Naive thymus-derived CD8-positive, alpha-beta T cell (primary cell): ENCODE measurements around the gene BRD7. TPM values are rescaled to one million over a fixed set of nuclear protein-coding genes. Genes with fewer than 3 reads are reported as not detected.
"Not testable (repeated sequence)": the region's sequence is repeated elsewhere in the genome, so short reads cannot be mapped to it uniquely, and the experiment has no call there.

Experiments used
- ATAC-seq, 2 donors: fragments of 150-1000 bp; cut with Tn5 transposase in 1 of 2; sonication (Bioruptor Pico), chemical (Tn5 transposase) in 1 of 2; 1 replicate in 1 of 2; 2 replicates in 1 of 2; pipeline ENCODE4 v1.10.0; 2021; ENCODE audit warnings: mild to moderate bottlenecking in 2 of 2, moderate library complexity in 2 of 2
- POLR2A ChIA-PET: fragments of 350-600 bp; sonication (Branson Sonifier 250); formaldehyde crosslinking; loops from one replicate; lab custom pipeline; 2021; ENCODE audit warnings: antibody characterized with exemption; lab: Charles Lee
- DNase-seq, 10 donors: peaks; one replicate each; pipeline versions ENCODE4 v3.0.0 to v3.0.0-alpha.2; 2020 to 2022
- H3K27ac Mint-ChIP-seq, 10 donors: one replicate each; pipeline ENCODE4 v1.8.0; 2020 to 2022; ENCODE audit warnings: mild to moderate bottlenecking in 10 of 10, mixed read lengths in 10 of 10, moderate library complexity in 4 of 10, inconsistent platforms in 1 of 10
- H3K27me3 Mint-ChIP-seq, 5 donors: one replicate each; pipeline ENCODE4 v1.8.0; 2021 to 2022; ENCODE audit warnings: mixed read lengths in 5 of 5
- H3K36me3 Mint-ChIP-seq, 3 donors: one replicate each; pipeline ENCODE4 v1.8.0; 2020 to 2022; ENCODE audit warnings: mixed read lengths in 3 of 3, mild to moderate bottlenecking in 2 of 3, inconsistent platforms in 1 of 3
- H3K4me1 Mint-ChIP-seq, 4 donors: one replicate each; pipeline ENCODE4 v1.8.0; 2021 to 2022; ENCODE audit warnings: mixed read lengths in 4 of 4
- H3K4me3 Mint-ChIP-seq, 10 donors: one replicate each; pipeline ENCODE4 v1.8.0; 2020 to 2022; ENCODE audit warnings: mild to moderate bottlenecking in 10 of 10, mixed read lengths in 10 of 10, moderate library complexity in 6 of 10, inconsistent platforms in 1 of 10
- H3K9me3 Mint-ChIP-seq, 9 donors: one replicate each; pipeline ENCODE4 v1.8.0; 2020 to 2022; ENCODE audit warnings: mixed read lengths in 9 of 9, mild to moderate bottlenecking in 3 of 9, inconsistent platforms in 1 of 9, moderate library complexity in 1 of 9
- polyA plus RNA-seq, 3 donors: library from polyadenylated mRNA; unstranded; fragments of 300-500 nt; fragmentation: Illumina TruSeq; gene quantifications; one replicate each; pipeline ENCODE4 v1.2.3, GENCODE V29; 2021
- total RNA-seq, 8 experiments: library from RNA in 2 of 8; stranded (reverse) in 2 of 8; gene quantifications; one replicate each; pipeline ENCODE4 v1.2.3 and lab custom pipeline; 2021 to 2026

The BRD7 gene
- total and polyA plus RNA-seq, 5 experiments from 2014 or later = 42.5 to 82.8 (median 62.6) TPM

DNA sequence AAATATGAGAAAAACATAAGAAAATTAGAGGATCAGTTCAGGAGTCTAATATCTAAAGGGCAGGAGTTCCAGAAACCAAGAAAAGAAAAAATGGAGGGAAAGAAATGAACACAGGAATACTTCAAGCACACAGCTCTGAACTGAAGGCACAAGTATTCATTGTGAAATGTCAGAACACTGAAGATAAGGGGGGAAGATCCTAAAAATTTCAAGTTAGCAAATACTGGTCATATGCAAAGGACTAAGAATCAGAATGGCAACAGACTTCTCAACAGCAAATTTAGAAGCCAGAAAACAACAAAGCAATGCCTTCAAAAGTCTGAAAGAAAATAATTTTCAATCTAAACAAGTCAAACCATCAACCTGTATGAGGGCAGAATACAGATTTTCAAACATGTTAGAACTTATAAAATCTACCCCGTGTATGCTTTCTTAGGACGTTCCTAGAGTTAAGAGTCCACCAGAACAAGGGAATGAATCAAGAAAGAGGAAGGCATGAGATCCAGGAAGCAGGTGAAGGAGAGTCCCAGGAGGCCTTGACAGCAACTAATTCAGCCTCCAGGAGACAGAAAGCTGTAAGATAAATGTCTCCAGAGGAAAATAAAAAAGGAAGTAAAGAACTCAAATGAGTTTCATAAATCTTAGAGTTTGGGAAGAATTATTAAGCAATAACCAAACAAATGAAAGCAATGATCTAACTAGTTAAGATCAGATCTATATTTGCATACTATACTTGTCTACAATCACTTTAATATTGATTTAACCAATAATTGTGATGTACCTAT, 2.8 kb downstream of the BRD7 start:
- Mint-ChIP-seq H3K36me3 (peaks cover 0 to 52% (median 3%) of the 10 kb centered on the region in 3 donors), H3K4me1 (peaks cover 38 to 77% (median 70%) of the 10 kb centered on the region in 4 donors), H3K4me3 (peak overlapping the region in 9 of 10 donors; percentile 20 to 94 (median 51)), H3K9me3 (no peaks in the 10 kb centered on the region), H3K27ac (peak overlapping the region in 9 of 10 donors; percentile 1 to 90 (median 30)), H3K27me3 (no peaks in the 10 kb centered on the region)
- DNase-seq (no peak), ATAC-seq (no peak)
- POLR2A ChIA-PET = interaction anchor here (0.6 to 0.7 kb wide), 2 partner anchors 183 to 269 kb away, joined by 4 to 5 read pairs; no protein-coding TSS in a partner anchor

DNA sequence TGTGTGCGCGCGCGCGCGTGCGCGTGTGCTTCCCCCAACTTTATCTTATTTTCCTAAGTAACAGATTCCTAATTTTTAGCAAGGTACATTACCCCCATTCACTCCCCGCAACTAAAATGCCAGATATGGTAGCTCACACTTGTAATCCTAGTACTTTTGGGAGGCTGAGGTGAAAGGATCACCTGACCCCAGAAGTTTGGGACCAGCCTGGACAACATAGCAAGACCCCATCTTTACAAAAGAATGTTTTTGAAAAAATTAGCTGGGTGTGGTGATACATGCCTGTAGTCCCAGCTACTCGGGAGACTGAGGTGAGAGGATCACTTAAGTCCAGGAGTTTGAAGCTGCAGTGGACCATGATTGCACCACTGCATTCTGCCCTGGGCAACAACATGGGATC, 5.1 kb downstream of the BRD7 start:
- no peak for ATAC-seq
- no peaks in the 10 kb centered on the region for H3K9me3 Mint-ChIP-seq
- POLR2A ChIA-PET = interaction anchor here (0.6 to 0.7 kb wide), 2 partner anchors 12 to 399 kb away, joined by 3 to 4 read pairs; no protein-coding TSS in a partner anchor
- peaks cover 35 to 80% (median 73%) of the 10 kb centered on the region in 4 donors for H3K4me1 Mint-ChIP-seq
- H3K4me3 Mint-ChIP-seq = no peak overlapping the region
- no peak for DNase-seq
- peaks cover 0 to 73% (median 3%) of the 10 kb centered on the region in 3 donors for H3K36me3 Mint-ChIP-seq
- H3K27ac Mint-ChIP-seq = peak overlapping the region in 1 of 10 donors; percentile 51
- H3K27me3 Mint-ChIP-seq = no peaks in the 10 kb centered on the region

- Mint-ChIP-seq H3K4me3 (no peak overlapping the region), H3K9me3 (no peaks in the 10 kb centered on the region), H3K27ac (peak overlapping the region in 9 of 10 donors; percentile 15 to 91 (median 60)), H3K4me1 (peaks cover 24 to 60% (median 54%) of the 10 kb centered on the region in 4 donors), H3K27me3 (no peaks in the 10 kb centered on the region), H3K36me3 (peaks cover 0 to 78% (median 0%) of the 10 kb centered on the region in 3 donors)
- POLR2A ChIA-PET = no interaction called here
- DNase-seq (no peak), ATAC-seq (no peak)
Measured at GRCh38 chr16:50360779-50361178, 8.0 kb downstream of the BRD7 start.

DNA sequence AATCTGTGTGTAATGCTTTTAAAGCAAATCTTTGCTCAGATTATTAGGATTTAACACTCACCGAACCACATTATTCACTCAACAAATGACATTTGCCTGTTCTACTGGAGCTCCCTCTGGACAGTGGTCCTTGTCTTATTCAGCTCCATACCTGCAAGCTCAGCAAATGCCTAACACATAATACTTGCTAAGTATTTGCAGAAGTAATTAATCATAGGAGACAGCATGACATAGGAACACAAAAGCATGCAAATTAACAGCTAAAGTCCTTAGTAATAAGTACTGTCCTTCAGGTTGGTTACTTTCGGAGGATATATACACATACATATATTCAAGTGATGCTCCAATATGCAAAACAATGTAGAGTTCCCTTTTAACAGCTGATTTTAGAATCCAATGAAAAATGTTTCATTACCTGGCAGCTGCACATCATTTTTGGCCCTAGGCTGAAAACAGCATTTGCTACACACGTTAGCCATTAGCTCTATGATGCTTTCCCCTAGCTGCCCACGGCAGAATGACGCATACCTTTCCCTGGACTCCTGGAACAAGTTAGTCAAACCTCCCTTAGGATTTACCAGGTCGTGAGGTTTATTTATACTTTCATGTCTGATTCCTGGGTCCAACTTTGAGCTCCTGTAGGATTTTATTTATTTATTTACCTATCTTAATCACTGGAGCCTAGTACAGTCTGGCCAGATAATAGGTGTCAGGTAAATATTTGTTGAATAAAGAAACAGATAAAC, 8.6 kb downstream of the BRD7 start:
- ATAC-seq = no peak
- peak overlapping the region in 9 of 10 donors; percentile 43 to 91 (median 70) for H3K27ac Mint-ChIP-seq
- no peaks in the 10 kb centered on the region for H3K9me3 Mint-ChIP-seq
- no peak overlapping the region for H3K4me3 Mint-ChIP-seq
- no peaks in the 10 kb centered on the region for H3K27me3 Mint-ChIP-seq
- H3K36me3 Mint-ChIP-seq = peaks cover 0 to 73% (median 0%) of the 10 kb centered on the region in 3 donors
- H3K4me1 Mint-ChIP-seq = peaks cover 21 to 55% (median 48%) of the 10 kb centered on the region in 4 donors
- no peak for DNase-seq
- POLR2A ChIA-PET = no interaction called here

- no peak overlapping the region for H3K4me3 Mint-ChIP-seq
- no peaks in the 10 kb centered on the region for H3K27me3 Mint-ChIP-seq
- no peaks in the 10 kb centered on the region for H3K9me3 Mint-ChIP-seq
- POLR2A ChIA-PET = no interaction called here
- ATAC-seq = no peak
- peaks cover 19 to 52% (median 42%) of the 10 kb centered on the region in 4 donors for H3K4me1 Mint-ChIP-seq
- peaks cover 0 to 70% (median 1%) of the 10 kb centered on the region in 3 donors for H3K36me3 Mint-ChIP-seq
- peak overlapping the region in 9 of 10 donors; percentile 43 to 90 (median 74) for H3K27ac Mint-ChIP-seq
- DNase-seq = no peak
Measured at GRCh38 chr16:50359626-50360025, 9.2 kb downstream of the BRD7 start.

DNA sequence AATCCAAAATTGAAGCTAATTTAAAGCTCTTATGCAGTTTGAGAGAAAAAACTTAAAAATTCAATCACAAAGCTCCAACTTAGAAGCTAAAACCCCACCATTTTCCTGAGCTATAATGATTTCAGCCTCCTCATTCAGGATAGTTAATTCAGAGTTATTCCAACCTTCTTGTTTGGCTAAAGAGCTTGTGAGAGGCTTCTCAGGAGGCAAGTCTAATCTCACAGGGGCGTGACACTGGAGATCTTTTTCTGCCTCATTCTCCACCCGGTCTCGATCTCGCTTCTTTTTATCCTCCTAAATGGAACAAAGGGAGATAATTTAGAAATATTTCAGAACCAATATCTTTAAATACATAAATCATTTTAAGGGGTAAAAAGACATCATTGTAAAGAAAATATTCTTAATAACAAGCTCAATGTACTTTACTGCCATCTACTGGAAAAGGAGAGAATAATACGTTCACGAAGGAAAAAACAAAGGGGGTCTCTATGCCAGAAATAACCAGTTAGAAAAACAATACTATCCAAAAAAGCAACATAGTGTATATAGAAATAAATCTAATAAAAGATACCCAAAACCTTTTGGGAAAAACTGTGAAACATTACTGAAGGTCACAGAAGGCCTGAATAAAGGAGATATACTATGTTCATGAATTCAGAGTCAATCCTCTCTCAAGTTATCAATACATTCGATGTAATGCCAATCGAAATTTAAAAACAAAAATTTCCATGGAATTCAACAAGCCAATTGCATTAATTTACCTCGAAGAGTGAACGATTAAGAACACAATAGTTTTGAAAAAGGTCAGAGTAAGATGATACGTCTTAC, 13.9 kb downstream of the BRD7 start:
- Mint-ChIP-seq H3K36me3 (peaks cover 5 to 73% (median 19%) of the 10 kb centered on the region in 3 donors), H3K27me3 (no peaks in the 10 kb centered on the region), H3K27ac (peak overlapping the region in 8 of 10 donors; percentile 9 to 91 (median 54)), H3K4me1 (peaks cover 7 to 19% (median 9%) of the 10 kb centered on the region in 4 donors), H3K9me3 (no peaks in the 10 kb centered on the region), H3K4me3 (no peak overlapping the region)
- DNase-seq (peak in 3 of 10 donors; percentile 47 to 65 (median 63)), ATAC-seq (no peak)
- POLR2A ChIA-PET = interaction anchor here (1.0 to 1.2 kb wide), 2 partner anchors 109 to 330 kb away, joined by 4 read pairs; partner anchors contain the start of gene CNEP1R1

DNA sequence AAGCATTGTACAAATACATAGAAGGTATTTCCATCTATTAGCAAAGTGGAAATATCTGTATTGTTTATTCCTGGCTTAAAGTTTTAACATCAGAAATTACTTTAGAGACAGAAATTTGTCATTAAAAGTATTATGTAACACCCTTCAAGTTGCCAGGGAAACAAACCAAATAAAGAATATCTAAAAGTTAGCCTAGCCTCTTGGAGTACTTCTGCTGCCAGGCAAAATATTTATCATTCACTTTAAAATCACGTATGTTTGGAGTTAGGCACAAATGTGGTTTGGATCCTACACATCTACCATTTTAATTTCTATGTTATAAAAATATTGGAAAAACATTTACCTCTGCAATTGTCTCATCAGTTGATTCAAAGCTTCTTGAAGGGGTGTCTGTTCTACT, 14.7 kb downstream of the BRD7 start:
- Mint-ChIP-seq H3K4me3 (no peak overlapping the region), H3K9me3 (peaks cover 0 to 3% (median 0%) of the 10 kb centered on the region in 9 donors), H3K4me1 (peaks cover 1 to 13% (median 3%) of the 10 kb centered on the region in 4 donors), H3K36me3 (peaks cover 10 to 73% (median 24%) of the 10 kb centered on the region in 3 donors), H3K27me3 (no peaks in the 10 kb centered on the region), H3K27ac (peak overlapping the region in 3 of 10 donors; percentile 7 to 49 (median 11))
- POLR2A ChIA-PET = interaction anchor here (1.0 to 1.2 kb wide), 2 partner anchors 109 to 329 kb away, joined by 4 read pairs; partner anchors contain the start of gene CNEP1R1
- DNase-seq (no peak), ATAC-seq (no peak)

GRCh38 chr16:50351952-50352351, 16.8 kb downstream of the BRD7 start:
- Mint-ChIP-seq H3K9me3 (peaks cover 0 to 3% (median 0%) of the 10 kb centered on the region in 9 donors), H3K36me3 (peaks cover 10 to 77% (median 33%) of the 10 kb centered on the region in 3 donors), H3K27me3 (no peaks in the 10 kb centered on the region), H3K27ac (peak overlapping the region in 3 of 10 donors; percentile 59 to 86 (median 84)), H3K4me1 (peaks cover 5 to 19% (median 6%) of the 10 kb centered on the region in 4 donors), H3K4me3 (no peak overlapping the region)
- DNase-seq (no peak), ATAC-seq (no peak)
- POLR2A ChIA-PET = no interaction called here

GRCh38 chr16:50351116-50351515, 17.7 kb downstream of the BRD7 start:
- H3K27ac Mint-ChIP-seq = peak overlapping the region in 2 of 10 donors; percentile 51 to 69
- H3K27me3 Mint-ChIP-seq = no peaks in the 10 kb centered on the region
- ATAC-seq = no peak
- DNase-seq = no peak
- peaks cover 0 to 3% (median 0%) of the 10 kb centered on the region in 9 donors for H3K9me3 Mint-ChIP-seq
- H3K36me3 Mint-ChIP-seq = peaks cover 10 to 82% (median 36%) of the 10 kb centered on the region in 3 donors
- no peak overlapping the region for H3K4me3 Mint-ChIP-seq
- peaks cover 7 to 23% (median 10%) of the 10 kb centered on the region in 4 donors for H3K4me1 Mint-ChIP-seq
- POLR2A ChIA-PET = no interaction called here

- not testable (repeated sequence) for DNase-seq
- peaks cover 12 to 21% (median 16%) of the 10 kb centered on the region in 4 donors for H3K4me1 Mint-ChIP-seq
Measured at GRCh38 chr16:50345210-50345609, 23.6 kb downstream of the BRD7 start.

GRCh38 chr16:50343566-50343965, 25.2 kb downstream of the BRD7 start:
- POLR2A ChIA-PET, H3K27me3 Mint-ChIP-seq, ATAC-seq, H3K9me3 Mint-ChIP-seq, DNase-seq, H3K4me3 Mint-ChIP-seq: not testable (repeated sequence)
- Mint-ChIP-seq H3K4me1 (peaks cover 14 to 28% (median 22%) of the 10 kb centered on the region in 4 donors), H3K36me3 (peaks cover 7 to 85% (median 29%) of the 10 kb centered on the region in 3 donors), H3K27ac (peak overlapping the region in 2 of 10 donors; percentile 62 to 76)

More at GRCh38 chr16:50345210-50345609, 23.6 kb downstream of the BRD7 start:
- peaks cover 12 to 88% (median 39%) of the 10 kb centered on the region in 3 donors for H3K36me3 Mint-ChIP-seq
- H3K27me3 Mint-ChIP-seq, H3K9me3 Mint-ChIP-seq, POLR2A ChIA-PET, ATAC-seq, H3K4me3 Mint-ChIP-seq: not testable (repeated sequence)
- H3K27ac Mint-ChIP-seq = peak overlapping the region in 1 of 10 donors; percentile 31
